Endothelial cell of umbilical vein (primary cell): ENCODE results near the gene STXBP2. TPM values are rescaled to one million over a fixed set of nuclear protein-coding genes. Genes with fewer than 3 reads are reported as not detected.

Experiments used
- BruUV-seq: library from RNA; stranded (reverse); fragments of 400-500 nt; replicated peaks from 2 replicates; lab custom pipeline; 2021; lab: Mats Ljungman, UMichigan
- CTCF ChIA-PET: fragments of 300-600, 350-600 bp; sonication (Branson Sonifier 250); formaldehyde crosslinking; loops from one replicate; lab custom pipeline; 2021; ENCODE audit warnings: antibody characterized with exemption, inconsistent platforms; lab: Charles Lee
- POLR2A ChIA-PET: fragments of 300-600, 350-600 bp; sonication (Branson Sonifier 250); formaldehyde crosslinking; loops from one replicate; lab custom pipeline; 2021; ENCODE audit warnings: antibody characterized with exemption, inconsistent platforms; lab: Charles Lee
- DNase-seq: peaks from one replicate; pipeline ENCODE4 v3.0.0-alpha.2; 2011; ENCODE audit warnings: low read depth, low spot score
- FAIRE-seq: peaks from 2 replicates; lab custom pipeline; 2011; peaks lifted over from hg19 to GRCh38; lab: Jason Lieb, UNC
- H2AFZ ChIP-seq: 2 replicates; pipeline ENCODE4 v1.6.0; 2012; ENCODE audit warnings: low read depth, low read length, control low read depth, inconsistent platforms
- H3K27ac ChIP-seq: 2 replicates; pipeline ENCODE4 v1.5.1; 2011; ENCODE audit warnings: low read depth, mild to moderate bottlenecking, control low read depth, low read length, moderate library complexity; ENCODE audit not compliant: insufficient read depth
- H3K27me3 ChIP-seq, 2 experiments: 2 replicates each; pipeline versions ENCODE4 v1.6.0 to v1.6.1; 2011; ENCODE audit warnings: low read length in 2 of 2, mixed read lengths in 1 of 2; ENCODE audit not compliant: control insufficient read depth in 2 of 2, insufficient read depth in 2 of 2
- H3K36me3 ChIP-seq, 2 experiments: 2 replicates in 1 of 2; 3 replicates in 1 of 2; pipeline ENCODE4 v1.5.1; 2011; ENCODE audit warnings: low read length in 2 of 2, mild to moderate bottlenecking in 1 of 2, moderate library complexity in 1 of 2; ENCODE audit not compliant: control insufficient read depth in 2 of 2, insufficient read depth in 2 of 2; ENCODE audit errors: extremely low read depth in 1 of 2
- H3K4me1 ChIP-seq: 3 replicates; pipeline ENCODE4 v1.5.1; 2011; ENCODE audit warnings: mild to moderate bottlenecking, low read length; ENCODE audit not compliant: control insufficient read depth, insufficient read depth; ENCODE audit errors: extremely low read depth
- H3K4me2 ChIP-seq: 2 replicates; pipeline ENCODE4 v1.6.1; 2011; ENCODE audit warnings: low read length, control low read depth, mixed read lengths; ENCODE audit not compliant: insufficient read depth
- H3K4me3 ChIP-seq, 3 experiments: fragments of 200-600 bp in 1 of 3; sonication (generic), shearing (Covaris generic) in 1 of 3; replicated peaks in 1 of 3; 2 replicates each; pipeline ENCODE4 v1.5.1; 2011 to 2016; ENCODE audit warnings: control low read depth in 3 of 3, low read length in 3 of 3, mild to moderate bottlenecking in 2 of 3, inconsistent platforms in 1 of 3, low read depth in 1 of 3, moderate library complexity in 1 of 3; ENCODE audit not compliant: insufficient read depth in 1 of 3
- H3K79me2 ChIP-seq: 2 replicates; pipeline ENCODE4 v1.6.0; 2012; ENCODE audit warnings: low read length, inconsistent platforms; ENCODE audit not compliant: control insufficient read depth, insufficient read depth
- H3K9ac ChIP-seq: replicated peaks from 2 replicates; pipeline ENCODE3; 2011; ENCODE audit warnings: low read length, control low read depth; ENCODE audit not compliant: insufficient read depth; ENCODE audit errors: extremely low read depth
- H3K9me1 ChIP-seq: replicated peaks from 3 replicates; pipeline ENCODE4 v1.6.0; 2011; ENCODE audit warnings: mild to moderate bottlenecking, low read length; ENCODE audit not compliant: control insufficient read depth, insufficient read depth; ENCODE audit errors: extremely low read depth
- H3K9me3 ChIP-seq: replicated peaks from 2 replicates; pipeline ENCODE4 v1.5.1; 2012; ENCODE audit warnings: low read length, inconsistent platforms; ENCODE audit not compliant: control insufficient read depth, insufficient read depth
- H4K20me1 ChIP-seq: replicated peaks from 2 replicates; pipeline ENCODE3; 2011; ENCODE audit warnings: mild to moderate bottlenecking, low read length; ENCODE audit not compliant: control insufficient read depth, insufficient read depth; ENCODE audit errors: extremely low read depth
- CTCF ChIP-seq, 2 donors: IDR thresholded peaks; 1 replicate in 1 of 2; 2 replicates in 1 of 2; pipeline ENCODE4 v1.5.1; 2011; ENCODE audit warnings: low read length in 2 of 2, mild to moderate bottlenecking in 2 of 2, moderate library complexity in 2 of 2, control low read depth in 1 of 2, inconsistent platforms in 1 of 2, low read depth in 1 of 2; ENCODE audit not compliant: insufficient read depth in 1 of 2; ENCODE audit errors: extremely low read depth in 1 of 2
- EZH2 ChIP-seq: IDR thresholded peaks from 2 replicates; pipeline ENCODE4 v1.6.1; 2012; ENCODE audit warnings: borderline replicate concordance, low read depth, mild to moderate bottlenecking, moderate library complexity, low read length, inconsistent platforms; ENCODE audit not compliant: severe bottlenecking
- FOS ChIP-seq: IDR thresholded peaks from 2 replicates; pipeline ENCODE4 v1.6.1; 2011; ENCODE audit warnings: mild to moderate bottlenecking, low read length, moderate library complexity, borderline replicate concordance; ENCODE audit not compliant: insufficient read depth
- GATA2 ChIP-seq: IDR thresholded peaks from 2 replicates; pipeline ENCODE4 v1.7.0; 2011; ENCODE audit warnings: low read depth, mild to moderate bottlenecking, moderate library complexity, mixed read lengths, low read length; ENCODE audit not compliant: insufficient read length, insufficient read depth
- JUN ChIP-seq: IDR thresholded peaks from 2 replicates; pipeline ENCODE4 v1.6.1; 2011; ENCODE audit warnings: borderline replicate concordance, low read depth; ENCODE audit not compliant: insufficient read length, insufficient read depth
- MAX ChIP-seq: IDR thresholded peaks from 2 replicates; pipeline ENCODE4 v1.6.1; 2011; ENCODE audit not compliant: insufficient read depth, insufficient read length
- MYC ChIP-seq: IDR thresholded peaks from one replicate; pipeline ENCODE4 v1.6.1; 2011; ENCODE audit warnings: mild to moderate bottlenecking, low read depth, low read length
- POLR2A ChIP-seq: IDR thresholded peaks from 2 replicates; pipeline ENCODE4 v1.6.1; 2012; ENCODE audit warnings: low read depth, mild to moderate bottlenecking, control low read depth, low read length
- POLR2AphosphoS5 ChIP-seq: IDR thresholded peaks from 2 replicates; pipeline ENCODE4 v1.6.1; 2012; ENCODE audit warnings: low read depth, mild to moderate bottlenecking, control low read depth, low read length, moderate library complexity; ENCODE audit not compliant: insufficient read depth
- dilution Hi-C: fragments of 300-500 bp; cut with MboI; formaldehyde crosslinking; loops from one replicate; pipeline ENCODE4 v1.15.0; 2019; ENCODE audit warnings: low sequenced_read_pairs; ENCODE audit not compliant: extremely low pct_ligation_motif_present
- intact Hi-C: fragments of 100-400 bp; cut with micrococcal nuclease; formaldehyde crosslinking; loops from one replicate; pipeline ENCODE4 v1.10.0; 2022
- polyA plus RNA-seq, 4 experiments: library from polyadenylated mRNA; depleted of rRNA in 3 of 4; stranded (reverse) in 3 of 4; unstranded in 1 of 4; fragments of >200 nt; gene quantifications; 2 replicates each; pipeline versions ENCODE4 v1.2.1 to v1.2.3, GENCODE V29; 2011 to 2012; ENCODE audit warnings: missing spikeins in 1 of 4
- total RNA-seq: library from RNA; stranded (reverse); gene quantifications from 2 replicates; pipeline ENCODE4 v1.2.3, GENCODE V29; 2021

Gene STXBP2
- total and polyA plus RNA-seq, 2 donors (not counting 3 experiments of a cell fraction or from before 2014, with no cell fraction given): 70.0 to 105 TPM

- dilution Hi-C loops: no loop called here
- no peak overlapping the region for H2AFZ ChIP-seq
- no peaks in the 10 kb centered on the region for H3K4me1 ChIP-seq
- FAIRE-seq (no peak), DNase-seq (no peak)
- H4K20me1 ChIP-seq: no peaks in the 10 kb centered on the region
- intact Hi-C loops: no loop called here
- H3K9me3 ChIP-seq: no peaks in the 10 kb centered on the region
- no peak overlapping the region for H3K9ac ChIP-seq
- H3K27ac ChIP-seq: no peak overlapping the region
- H3K4me3 ChIP-seq: no peak overlapping the region
- peaks cover 2 to 32% of the 10 kb centered on the region in 2 experiments for H3K36me3 ChIP-seq
- POLR2A ChIA-PET: no interaction called here
- TF ChIP-seq FOS: no peak
- TF ChIP-seq MYC: no peak
- TF ChIP-seq POLR2AphosphoS5: no peak
- no peak for TF ChIP-seq CTCF (IDR thresholded peaks at IDR 0.05; ENCODE audit: extremely low read depth in 1 of 2, insufficient read depth in 1 of 2, low read depth in 1 of 2, low read length in 2 of 2)
- no peak for TF ChIP-seq GATA2
- TF ChIP-seq MAX: no peak
- TF ChIP-seq POLR2A: no peak
- TF ChIP-seq JUN: no peak
- TF ChIP-seq EZH2: no peak
- CTCF ChIA-PET: no interaction called here
- no peaks in the 10 kb centered on the region for H3K9me1 ChIP-seq
- BruUV-seq: no TSS peak
- H3K4me2 ChIP-seq: no peak overlapping the region
- no peaks in the 10 kb centered on the region for H3K79me2 ChIP-seq
- no peaks in the 10 kb centered on the region for H3K27me3 ChIP-seq
Measured at GRCh38 chr19:7620442-7621412, 16.2 kb upstream of the STXBP2 start.
